Stomach (tissue), 4 donors: ENCODE measurements around the gene KCNIP4.

Source experiments
- EP300 ChIP-seq: sonication (generic); formaldehyde crosslinking; IDR thresholded peaks from one replicate; pipeline ENCODE4 v1.6.1; 2017; ENCODE audit warnings: antibody characterized with exemption
- POLR2AphosphoS5 ChIP-seq, 3 donors: sonication (generic); formaldehyde crosslinking; IDR thresholded peaks; one replicate each; pipeline ENCODE4 v1.6.1; 2016; ENCODE audit warnings: antibody characterized with exemption in 3 of 3
- TF ChIP-seq, protein P1 (sequence below), 7 experiments: fragments of 450-650 bp in 4 of 7; fragments of 200-600 bp in 3 of 7; sonication (generic) in 3 of 7; IDR thresholded peaks; one replicate each; pipeline ENCODE4 v1.5.1; 2016 to 2019; ENCODE audit warnings: antibody characterized with exemption in 7 of 7, control low read depth in 2 of 7, mild to moderate bottlenecking in 1 of 7

DNA sequence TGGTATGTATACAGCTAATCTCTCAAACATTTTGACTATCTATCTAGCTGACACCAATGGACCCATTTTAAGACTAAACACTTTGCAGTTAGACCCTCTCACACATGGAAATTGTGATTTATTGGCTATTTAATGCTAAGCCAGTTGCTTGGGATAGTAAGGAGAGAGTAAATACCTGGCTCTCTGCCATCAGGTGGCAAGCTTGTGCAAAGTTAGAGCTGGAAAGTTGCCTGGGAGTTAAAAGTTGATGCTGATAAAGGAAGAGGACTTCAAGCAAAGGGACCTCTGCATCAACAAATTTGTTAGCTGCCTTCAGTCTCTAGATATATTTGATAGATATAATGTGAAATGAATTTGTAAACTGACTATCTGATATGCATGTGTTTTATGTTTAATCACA, 1187.2 kb downstream of the KCNIP4 start:
- no peak for TF ChIP-seq EP300
- TF ChIP-seq, protein P1, sequence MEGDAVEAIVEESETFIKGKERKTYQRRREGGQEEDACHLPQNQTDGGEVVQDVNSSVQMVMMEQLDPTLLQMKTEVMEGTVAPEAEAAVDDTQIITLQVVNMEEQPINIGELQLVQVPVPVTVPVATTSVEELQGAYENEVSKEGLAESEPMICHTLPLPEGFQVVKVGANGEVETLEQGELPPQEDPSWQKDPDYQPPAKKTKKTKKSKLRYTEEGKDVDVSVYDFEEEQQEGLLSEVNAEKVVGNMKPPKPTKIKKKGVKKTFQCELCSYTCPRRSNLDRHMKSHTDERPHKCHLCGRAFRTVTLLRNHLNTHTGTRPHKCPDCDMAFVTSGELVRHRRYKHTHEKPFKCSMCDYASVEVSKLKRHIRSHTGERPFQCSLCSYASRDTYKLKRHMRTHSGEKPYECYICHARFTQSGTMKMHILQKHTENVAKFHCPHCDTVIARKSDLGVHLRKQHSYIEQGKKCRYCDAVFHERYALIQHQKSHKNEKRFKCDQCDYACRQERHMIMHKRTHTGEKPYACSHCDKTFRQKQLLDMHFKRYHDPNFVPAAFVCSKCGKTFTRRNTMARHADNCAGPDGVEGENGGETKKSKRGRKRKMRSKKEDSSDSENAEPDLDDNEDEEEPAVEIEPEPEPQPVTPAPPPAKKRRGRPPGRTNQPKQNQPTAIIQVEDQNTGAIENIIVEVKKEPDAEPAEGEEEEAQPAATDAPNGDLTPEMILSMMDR (IDR thresholded peaks at IDR 0.05): no peak
- no peak for TF ChIP-seq POLR2AphosphoS5 (IDR thresholded peaks at IDR 0.05)
